ENCODE results near the gene ARHGEF10L.

DNA sequence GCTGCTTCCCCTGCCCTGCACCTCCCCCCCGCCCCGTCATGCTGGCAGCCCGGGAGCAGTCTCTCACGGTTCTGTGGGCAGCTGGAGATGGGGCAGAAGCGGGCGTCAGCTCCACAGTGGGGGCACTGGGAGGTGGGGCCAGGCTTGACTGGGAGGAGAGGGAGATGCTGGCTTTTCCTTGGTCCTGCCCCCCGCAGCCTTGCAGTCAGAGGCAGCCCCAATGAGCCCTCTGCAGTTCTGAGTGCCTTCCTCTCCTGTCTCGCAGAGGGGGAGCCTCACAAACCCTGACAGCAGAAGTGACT, 21.7 kb downstream of the ARHGEF10L start:
- TF ChIP-seq EP300 (IDR thresholded peaks at IDR 0.05) (no peak), POLR2A (IDR thresholded peaks at IDR 0.05) (no peak), POLR2AphosphoS5 (IDR thresholded peaks at IDR 0.05) (no peak)
- TF ChIP-seq, protein P1, sequence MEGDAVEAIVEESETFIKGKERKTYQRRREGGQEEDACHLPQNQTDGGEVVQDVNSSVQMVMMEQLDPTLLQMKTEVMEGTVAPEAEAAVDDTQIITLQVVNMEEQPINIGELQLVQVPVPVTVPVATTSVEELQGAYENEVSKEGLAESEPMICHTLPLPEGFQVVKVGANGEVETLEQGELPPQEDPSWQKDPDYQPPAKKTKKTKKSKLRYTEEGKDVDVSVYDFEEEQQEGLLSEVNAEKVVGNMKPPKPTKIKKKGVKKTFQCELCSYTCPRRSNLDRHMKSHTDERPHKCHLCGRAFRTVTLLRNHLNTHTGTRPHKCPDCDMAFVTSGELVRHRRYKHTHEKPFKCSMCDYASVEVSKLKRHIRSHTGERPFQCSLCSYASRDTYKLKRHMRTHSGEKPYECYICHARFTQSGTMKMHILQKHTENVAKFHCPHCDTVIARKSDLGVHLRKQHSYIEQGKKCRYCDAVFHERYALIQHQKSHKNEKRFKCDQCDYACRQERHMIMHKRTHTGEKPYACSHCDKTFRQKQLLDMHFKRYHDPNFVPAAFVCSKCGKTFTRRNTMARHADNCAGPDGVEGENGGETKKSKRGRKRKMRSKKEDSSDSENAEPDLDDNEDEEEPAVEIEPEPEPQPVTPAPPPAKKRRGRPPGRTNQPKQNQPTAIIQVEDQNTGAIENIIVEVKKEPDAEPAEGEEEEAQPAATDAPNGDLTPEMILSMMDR (IDR thresholded peaks at IDR 0.05): no peak
